H9 (cell line): ENCODE results near the gene ANKRD16. TPM values are rescaled to one million over a fixed set of nuclear protein-coding genes. Genes with fewer than 3 reads are reported as not detected.

Experiments
- DNase-seq: peaks from one replicate; pipeline ENCODE4 v3.0.0-alpha.2; 2017
- H2AFZ ChIP-seq: one replicate; pipeline ENCODE4 v1.6.1; 2013; ENCODE audit warnings: mild to moderate bottlenecking, low read length, control low read depth, moderate library complexity
- H2AK5ac ChIP-seq: 2 replicates; pipeline ENCODE4 v1.6.1; 2013; ENCODE audit warnings: low read length, control low read depth, mixed read lengths; ENCODE audit not compliant: insufficient read length
- H2BK120ac ChIP-seq: one replicate; pipeline ENCODE4 v1.6.1; 2013; ENCODE audit warnings: low read depth, mild to moderate bottlenecking, low read length, control low read depth, inconsistent platforms; ENCODE audit not compliant: poor library complexity, severe bottlenecking
- H2BK12ac ChIP-seq: 2 replicates; pipeline ENCODE4 v1.6.1; 2013; ENCODE audit warnings: low read length, control low read depth, mixed read lengths, low read depth; ENCODE audit not compliant: insufficient read length
- H2BK15ac ChIP-seq: 2 replicates; pipeline ENCODE4 v1.6.1; 2013; ENCODE audit warnings: low read depth, low read length, control low read depth
- H2BK20ac ChIP-seq: one replicate; pipeline ENCODE4 v1.6.1; 2013; ENCODE audit warnings: low read depth, mild to moderate bottlenecking, low read length, control low read depth, inconsistent platforms; ENCODE audit not compliant: poor library complexity, severe bottlenecking
- H2BK5ac ChIP-seq: 2 replicates; pipeline ENCODE4 v1.6.1; 2013; ENCODE audit warnings: low read length, control low read depth, mixed read lengths; ENCODE audit not compliant: insufficient read length
- H3K14ac ChIP-seq: 2 replicates; pipeline ENCODE4 v1.6.1; 2013; ENCODE audit warnings: low read length, control low read depth; ENCODE audit not compliant: insufficient read depth
- H3K18ac ChIP-seq: 2 replicates; pipeline ENCODE4 v1.6.1; 2013; ENCODE audit warnings: low read depth, mild to moderate bottlenecking, mixed read lengths, low read length, control low read depth; ENCODE audit not compliant: insufficient read length
- H3K23ac ChIP-seq: 2 replicates; pipeline ENCODE4 v1.6.1; 2013; ENCODE audit warnings: low read length, control low read depth, mixed read lengths, low read depth; ENCODE audit not compliant: insufficient read length
- H3K23me2 ChIP-seq: 2 replicates; pipeline ENCODE4 v1.6.1; 2013; ENCODE audit warnings: low read depth, mild to moderate bottlenecking, mixed read lengths, low read length, control low read depth; ENCODE audit not compliant: insufficient read length, poor library complexity, severe bottlenecking
- H3K27ac ChIP-seq: 2 replicates; pipeline ENCODE4 v1.5.1; 2013; ENCODE audit warnings: low read length, control low read depth, mixed read lengths, low read depth; ENCODE audit not compliant: insufficient read length
- H3K27me3 ChIP-seq: 2 replicates; pipeline ENCODE4 v1.6.1; 2013; ENCODE audit warnings: low read length, control low read depth, inconsistent platforms; ENCODE audit not compliant: insufficient read depth
- H3K4ac ChIP-seq: 2 replicates; pipeline ENCODE4 v1.6.1; 2013; ENCODE audit warnings: low read depth, mild to moderate bottlenecking, control low read depth, inconsistent platforms, low read length, moderate library complexity
- H3K4me1 ChIP-seq: 2 replicates; pipeline ENCODE4 v1.6.1; 2013; ENCODE audit warnings: low read length, control low read depth, inconsistent platforms; ENCODE audit not compliant: insufficient read depth
- H3K4me2 ChIP-seq: 2 replicates; pipeline ENCODE4 v1.6.1; 2013; ENCODE audit warnings: low read length, control low read depth, mixed read lengths; ENCODE audit not compliant: insufficient read length, insufficient read depth
- H3K56ac ChIP-seq: 2 replicates; pipeline ENCODE4 v1.6.1; 2013; ENCODE audit warnings: low read depth, mild to moderate bottlenecking, mixed read lengths, low read length, control low read depth; ENCODE audit not compliant: insufficient read length
- H3K79me1 ChIP-seq: 2 replicates; pipeline ENCODE4 v1.6.1; 2013; ENCODE audit warnings: low read depth, mild to moderate bottlenecking, moderate library complexity, low read length, control low read depth, inconsistent platforms; ENCODE audit not compliant: insufficient read depth, poor library complexity, severe bottlenecking
- H3K79me2 ChIP-seq: 2 replicates; pipeline ENCODE4 v1.6.1; 2013; ENCODE audit warnings: low read length, control low read depth, inconsistent platforms; ENCODE audit not compliant: insufficient read depth
- H3K9ac ChIP-seq: 2 replicates; pipeline ENCODE4 v1.6.1; 2013; ENCODE audit warnings: low read length, control low read depth, mixed read lengths; ENCODE audit not compliant: insufficient read length; ENCODE audit errors: extremely low read depth
- H3K9me3 ChIP-seq: one replicate; pipeline ENCODE4 v1.6.1; 2013; ENCODE audit warnings: low read depth, low read length, inconsistent platforms; ENCODE audit not compliant: control insufficient read depth
- H3T11ph ChIP-seq: one replicate; pipeline ENCODE4 v1.6.1; 2013; ENCODE audit warnings: mild to moderate bottlenecking, low read length, control low read depth, inconsistent platforms
- H4K20me1 ChIP-seq: one replicate; pipeline ENCODE4 v1.6.1; 2013; ENCODE audit not compliant: control insufficient read depth, insufficient read length, insufficient read depth
- H4K5ac ChIP-seq: 2 replicates; pipeline ENCODE4 v1.6.1; 2013; ENCODE audit warnings: low read depth, mild to moderate bottlenecking, mixed read lengths, low read length, control low read depth; ENCODE audit not compliant: insufficient read length
- H4K8ac ChIP-seq: replicated peaks from 2 replicates; pipeline ENCODE4 v1.6.1; 2013; ENCODE audit warnings: low read length, control low read depth, mixed read lengths, low read depth; ENCODE audit not compliant: insufficient read length
- H4K91ac ChIP-seq: 2 replicates; pipeline ENCODE4 v1.6.1; 2013; ENCODE audit warnings: low read depth, mild to moderate bottlenecking, moderate library complexity, mixed read lengths, low read length, control low read depth; ENCODE audit not compliant: insufficient read length
- H3K27ac Mint-ChIP-seq, 3 experiments: 2 replicates in 2 of 3; 3 replicates in 1 of 3; pipeline ENCODE4 v1.8.0; 2020 to 2021; ENCODE audit warnings: mixed read lengths in 3 of 3, mild to moderate bottlenecking in 1 of 3, moderate library complexity in 1 of 3
- H3K27me3 Mint-ChIP-seq: 2 replicates; pipeline ENCODE4 v1.8.0; 2021; ENCODE audit warnings: low read depth, mild to moderate bottlenecking, moderate library complexity, mixed read lengths
- H3K36me3 Mint-ChIP-seq, 3 experiments: 2 replicates in 2 of 3; 3 replicates in 1 of 3; pipeline ENCODE4 v1.8.0; 2020 to 2021; ENCODE audit warnings: low read depth in 3 of 3, mixed read lengths in 3 of 3; ENCODE audit not compliant: insufficient read depth in 1 of 3
- H3K4me1 Mint-ChIP-seq, 2 experiments: 2 replicates each; pipeline ENCODE4 v1.8.0; 2020; ENCODE audit warnings: mixed read lengths in 2 of 2
- H3K4me3 Mint-ChIP-seq, 2 experiments: 2 replicates in 1 of 2; 3 replicates in 1 of 2; pipeline ENCODE4 v1.8.0; 2020 to 2021; ENCODE audit warnings: mild to moderate bottlenecking in 2 of 2, mixed read lengths in 2 of 2, moderate library complexity in 1 of 2
- H3K9me3 Mint-ChIP-seq, 2 experiments: 2 replicates in 1 of 2; 3 replicates in 1 of 2; pipeline ENCODE4 v1.8.0; 2020; ENCODE audit warnings: mild to moderate bottlenecking in 2 of 2, mixed read lengths in 2 of 2, moderate library complexity in 1 of 2
- CTCF ChIP-seq: fragments of 200-600 bp; sonication (generic); conservative IDR thresholded peaks from 3 replicates; pipeline ENCODE4 v1.8.0; 2021; ENCODE audit warnings: antibody characterized with exemption, mild to moderate bottlenecking
- WGBS: extraction: QIAGEN DNeasy Blood & Tissue Kit; methylation state at CpG from one replicate; pipeline ENCODE4 v1.1.7; 2013; ENCODE audit warnings: missing lambda C conversion rate, low lambda C conversion rate, mixed read lengths; ENCODE audit not compliant: insufficient read length; ENCODE audit errors: extremely low coverage; 5-methylcytosine and 5-hydroxymethylcytosine counted together
- total RNA-seq: library from RNA; stranded (reverse); gene quantifications from 2 replicates; pipeline ENCODE4 v1.2.1, GENCODE V29; 2021

Gene ANKRD16
- total RNA-seq, 1 experiment from 2014 or later: 11.4 TPM

GRCh38 chr10:5900247-5900646, 10.6 kb upstream of the ANKRD16 start:
- no peak overlapping the region for H3K18ac ChIP-seq
- H2BK20ac ChIP-seq: no peak overlapping the region
- H3K9ac ChIP-seq: no peak overlapping the region
- no peaks in the 10 kb centered on the region for H3K4me1 ChIP-seq
- H3K36me3 Mint-ChIP-seq: peaks cover 17 to 37% (median 29%) of the 10 kb centered on the region in 3 experiments; a peak in 6 of 7 replicates
- H3K4me2 ChIP-seq: no peak overlapping the region
- no peaks in the 10 kb centered on the region for H3K79me1 ChIP-seq
- H2BK120ac ChIP-seq: no peak overlapping the region
- H3K23me2 ChIP-seq: no peaks in the 10 kb centered on the region
- H2BK15ac ChIP-seq: no peak overlapping the region
- DNase-seq: no peak
- no peak overlapping the region for H2AK5ac ChIP-seq
- no peak overlapping the region for H3K27ac Mint-ChIP-seq
- no peak overlapping the region for H3K4ac ChIP-seq
- H3K27ac ChIP-seq: no peak overlapping the region
- H3T11ph ChIP-seq: no peak overlapping the region
- H3K79me2 ChIP-seq: peaks cover 3% of the 10 kb centered on the region; the same call in 1 of the 2 replicates
- H3K4me1 Mint-ChIP-seq: peaks cover 11 to 15% of the 10 kb centered on the region in 2 experiments
- no peak overlapping the region for H4K8ac ChIP-seq
- H3K56ac ChIP-seq: no peak overlapping the region
- no peak overlapping the region for H2BK5ac ChIP-seq
- H3K9me3 ChIP-seq: no peaks in the 10 kb centered on the region
- no peak overlapping the region for H2AFZ ChIP-seq
- H3K9me3 Mint-ChIP-seq: no peaks in the 10 kb centered on the region
- no peak for TF ChIP-seq CTCF
- H3K14ac ChIP-seq: no peak overlapping the region
- H3K27me3 Mint-ChIP-seq: no peaks in the 10 kb centered on the region
- H4K20me1 ChIP-seq: no peaks in the 10 kb centered on the region
- H3K4me3 Mint-ChIP-seq: no peak overlapping the region
- H3K23ac ChIP-seq: no peak overlapping the region
- H2BK12ac ChIP-seq: no peak overlapping the region
- no peak overlapping the region for H4K5ac ChIP-seq
- H4K91ac ChIP-seq: no peak overlapping the region
- H3K27me3 ChIP-seq: no peaks in the 10 kb centered on the region
- WGBS: no CpG with 5 or more reads among the region's 13 CpGs
